Stomach (tissue), 9 donors: ENCODE results near the gene DEFB115. TPM values are rescaled to one million over a fixed set of nuclear protein-coding genes. Genes with fewer than 3 reads are reported as not detected.
"Not testable (repeated sequence)": the region's sequence is repeated elsewhere in the genome, so short reads cannot be mapped to it uniquely, and the experiment has no call there.

ENCODE experiments used
- DNase-seq, 2 donors: peaks; one replicate each; pipeline versions ENCODE4 v3.0.0 to v3.0.0-alpha.2; 2013 to 2019
- H3K27ac ChIP-seq, 5 donors: fragments of 200-600 bp in 4 of 5; sonication (generic) in 4 of 5; one replicate each; pipeline ENCODE4 v1.5.1; 2013 to 2019; ENCODE audit warnings: mild to moderate bottlenecking in 1 of 5, moderate library complexity in 1 of 5
- H3K27me3 ChIP-seq, 3 donors: fragments of 200-600 bp; sonication (generic); one replicate each; pipeline ENCODE4 v1.5.1; 2017 to 2019; ENCODE audit warnings: mixed run types in 1 of 3
- H3K36me3 ChIP-seq, 4 donors: fragments of 200-600 bp; sonication (generic); 1 replicate in 3 of 4; 2 replicates in 1 of 4; pipeline ENCODE4 v1.5.1; 2016 to 2019
- H3K4me1 ChIP-seq, 4 donors: fragments of 200-600 bp; sonication (generic); one replicate each; pipeline ENCODE4 v1.5.1; 2016 to 2019
- H3K4me3 ChIP-seq, 4 donors: fragments of 200-600 bp; sonication (generic) in 3 of 4; one replicate each; pipeline ENCODE4 v1.5.1; 2016 to 2019; ENCODE audit warnings: mild to moderate bottlenecking in 1 of 4
- H3K9me3 ChIP-seq, 4 donors: fragments of 200-600 bp; sonication (generic); one replicate each; pipeline ENCODE4 v1.5.1; 2016 to 2019
- CTCF ChIP-seq, 7 experiments: fragments of 450-650 bp in 4 of 7; fragments of 200-600 bp in 3 of 7; sonication (generic) in 3 of 7; IDR thresholded peaks; one replicate each; pipeline ENCODE4 v1.5.1; 2016 to 2019; ENCODE audit warnings: antibody characterized with exemption in 7 of 7, control low read depth in 2 of 7, mild to moderate bottlenecking in 1 of 7
- EP300 ChIP-seq: sonication (generic); formaldehyde crosslinking; IDR thresholded peaks from one replicate; pipeline ENCODE4 v1.6.1; 2017; ENCODE audit warnings: antibody characterized with exemption
- POLR2A ChIP-seq, 4 donors: fragments of 450-650 bp; IDR thresholded peaks; one replicate each; pipeline ENCODE4 v1.6.1; 2016; ENCODE audit warnings: antibody characterized with exemption in 4 of 4, control low read depth in 2 of 4, mild to moderate bottlenecking in 1 of 4, moderate library complexity in 1 of 4
- POLR2AphosphoS5 ChIP-seq, 3 donors: sonication (generic); formaldehyde crosslinking; IDR thresholded peaks; one replicate each; pipeline ENCODE4 v1.6.1; 2016; ENCODE audit warnings: antibody characterized with exemption in 3 of 3
- WGBS, 5 donors: extraction: QIAGEN DNeasy Blood & Tissue Kit in 3 of 5; methylation state at CpG; one replicate each; pipeline versions ENCODE4 v1.1.5 to v1.1.7; 2013 to 2018; 5-methylcytosine and 5-hydroxymethylcytosine counted together
- intact Hi-C: fragments of 100-400 bp; cut with DNase I; formaldehyde crosslinking; loops from one replicate; pipeline ENCODE4 v1.15.1; 2023; ENCODE audit warnings: low total_unique reads
- polyA plus RNA-seq, 3 donors: library from polyadenylated mRNA; stranded (reverse); fragments of 200-250 nt; gene quantifications; one replicate each; pipeline ENCODE4 v1.2.3, GENCODE V29; 2013
- total RNA-seq, 5 donors: library from RNA; depleted of rRNA; stranded (reverse); fragments of >200 nt; gene quantifications; one replicate each; pipeline versions ENCODE4 v1.1.0 to v1.2.3, GENCODE V29; 2014 to 2016
- donor health status: healthy with polysubstance abuse.
- donor health status: Bipolar disorder and iron deficiency.
- donor health status: healthy.

Gene DEFB115
- total and polyA plus RNA-seq, 8 donors = not detected

- no peak for DNase-seq
- TF ChIP-seq EP300 = no peak
- TF ChIP-seq POLR2A (IDR thresholded peaks at IDR 0.05) = no peak
- TF ChIP-seq POLR2AphosphoS5 (IDR thresholded peaks at IDR 0.05) = no peak
- TF ChIP-seq CTCF (IDR thresholded peaks at IDR 0.05) = no peak
- 31 to 43% (median 39%) methylated on average over 3 of the region's 3 CpGs for WGBS, 5 donors
- Histone ChIP-seq H3K36me3 (no peaks in the 10 kb centered on the region), H3K27ac (no peak overlapping the region), H3K4me1 (no peaks in the 10 kb centered on the region), H3K27me3 (no peaks in the 10 kb centered on the region), H3K4me3 (no peak overlapping the region), H3K9me3 (peaks cover 0 to 6% (median 0%) of the 10 kb centered on the region in 4 donors)
- intact Hi-C loops = no loop called here
These were observed 505 bp upstream of the DEFB115 start for GRCh38 chr20:31256959-31257358.

DNA sequence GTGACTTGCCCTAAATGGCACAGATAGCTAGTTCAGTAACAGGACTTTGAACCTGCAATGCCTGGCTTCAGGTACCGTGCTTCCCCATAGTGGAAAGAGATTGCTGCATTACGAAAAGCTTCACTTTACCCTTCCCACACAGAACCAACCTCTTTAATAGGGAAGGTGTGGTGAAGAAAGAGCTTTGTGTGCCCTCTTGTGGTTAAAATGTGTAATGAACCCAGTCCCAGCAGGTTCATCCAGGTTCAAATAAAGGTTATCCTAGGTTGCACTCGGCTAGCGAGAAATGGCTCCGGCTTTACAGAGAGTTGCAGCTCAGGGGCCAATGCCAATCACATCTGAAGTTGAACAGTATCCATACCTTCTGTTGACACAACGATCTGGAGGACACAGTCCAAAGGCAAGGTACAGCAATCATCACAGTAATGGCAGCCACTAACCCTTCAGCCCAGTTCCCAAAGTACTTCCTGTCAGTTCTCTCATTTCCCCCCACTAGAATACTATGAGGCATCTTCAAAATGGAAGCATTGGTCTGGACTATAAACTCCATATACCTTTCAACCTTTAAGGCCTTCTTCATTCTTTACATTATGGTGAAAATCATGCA is 3.0 kb downstream of the DEFB115 start:
- intact Hi-C loops = no loop called here

DNA sequence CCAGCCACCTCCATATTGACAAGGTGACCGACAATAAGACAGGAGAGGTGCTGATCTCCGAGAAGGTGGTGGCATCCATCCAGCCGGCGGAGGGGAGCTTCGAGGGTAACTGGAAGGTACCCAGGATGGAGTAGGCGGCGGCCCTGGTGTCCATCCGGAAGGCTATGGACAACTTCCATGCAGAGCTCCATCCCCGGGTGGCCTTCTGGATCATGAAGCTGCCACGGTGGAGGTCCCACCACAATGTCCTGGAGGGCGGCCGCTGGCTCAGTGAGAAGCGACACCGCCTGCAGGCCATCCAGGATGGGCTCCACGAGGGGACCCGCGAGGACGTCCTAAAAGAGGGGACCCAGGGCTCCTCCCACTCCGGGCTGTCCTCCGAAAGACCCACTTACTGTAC is 17.0 kb downstream of the DEFB115 start:
- Histone ChIP-seq H3K4me1 (no peaks in the 10 kb centered on the region), H3K27ac (no peak overlapping the region), H3K4me3 (no peak overlapping the region), H3K27me3 (no peaks in the 10 kb centered on the region), H3K36me3 (no peaks in the 10 kb centered on the region), H3K9me3 (peaks cover 0 to 73% (median 66%) of the 10 kb centered on the region in 4 donors)
- WGBS, 5 donors = 77 to 85% (median 82%) methylated on average over 14 to 20 of the region's 20 CpGs
- no peak for TF ChIP-seq CTCF (IDR thresholded peaks at IDR 0.05)
- no peak for TF ChIP-seq POLR2AphosphoS5 (IDR thresholded peaks at IDR 0.05)
- TF ChIP-seq POLR2A (IDR thresholded peaks at IDR 0.05) = no peak
- TF ChIP-seq EP300 = no peak
- intact Hi-C loops = no loop called here
- no peak for DNase-seq

More for the DNA sequence above, 3.0 kb downstream of the DEFB115 start:
- WGBS, 5 donors = 59 to 72% (median 69%) methylated on average over 6 of the region's 6 CpGs
- H3K4me1 ChIP-seq = no peaks in the 10 kb centered on the region
- H3K36me3 ChIP-seq = no peaks in the 10 kb centered on the region
- TF ChIP-seq POLR2A (IDR thresholded peaks at IDR 0.05) = no peak
- TF ChIP-seq CTCF (IDR thresholded peaks at IDR 0.05) = peak in 2 of 7 experiments; percentile 6 to 10
- DNase-seq = no peak
- H3K9me3 ChIP-seq = peaks cover 0 to 16% (median 5%) of the 10 kb centered on the region in 4 donors
- no peak overlapping the region for H3K4me3 ChIP-seq
- no peaks in the 10 kb centered on the region for H3K27me3 ChIP-seq
- H3K27ac ChIP-seq = no peak overlapping the region

DNA sequence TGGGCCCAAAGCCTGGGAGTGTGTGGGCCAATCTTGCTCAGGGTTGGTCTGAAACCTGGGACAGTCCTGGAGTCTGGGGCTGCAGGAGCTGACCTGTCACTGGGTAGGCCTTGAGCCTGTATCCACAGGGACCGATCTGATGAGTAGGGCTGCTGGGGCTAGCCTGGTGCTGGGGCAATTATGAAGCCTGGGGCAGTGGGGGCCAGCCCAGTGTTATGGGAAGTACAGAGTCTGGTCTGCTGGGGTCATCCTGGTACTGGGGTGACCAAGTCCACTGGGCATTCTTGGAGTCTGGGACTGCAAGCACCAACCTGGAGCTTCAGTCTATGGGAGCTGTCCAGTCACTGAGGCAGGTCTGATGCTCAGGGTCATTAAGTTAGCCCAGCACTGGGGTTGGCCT is 20.7 kb downstream of the DEFB115 start:
- 50 to 88% (median 77%) methylated on average over 1 of the region's 1 CpG for WGBS, 5 donors
- H3K9me3 ChIP-seq = peaks cover 0 to 44% (median 37%) of the 10 kb centered on the region in 4 donors
- no peak for DNase-seq

GRCh38 chr20:31284964-31285363 is 27.5 kb downstream of the DEFB115 start:
- H3K4me1 ChIP-seq, intact Hi-C loops, DNase-seq, H3K36me3 ChIP-seq, H3K27me3 ChIP-seq, H3K27ac ChIP-seq, H3K4me3 ChIP-seq: not testable (repeated sequence)
- WGBS, 5 donors = 55 to 74% (median 69%) methylated on average over 7 of the region's 7 CpGs
- H3K9me3 ChIP-seq = peaks cover 0 to 34% (median 26%) of the 10 kb centered on the region in 4 donors

More for the DNA sequence above, 20.7 kb downstream of the DEFB115 start:
- H3K27ac ChIP-seq = no peak overlapping the region
- intact Hi-C loops = no loop called here
- no peak for TF ChIP-seq POLR2AphosphoS5 (IDR thresholded peaks at IDR 0.05)
- TF ChIP-seq CTCF (IDR thresholded peaks at IDR 0.05) = no peak
- TF ChIP-seq EP300 = no peak
- TF ChIP-seq POLR2A (IDR thresholded peaks at IDR 0.05) = no peak
- H3K36me3 ChIP-seq = no peaks in the 10 kb centered on the region
- H3K4me3 ChIP-seq = no peak overlapping the region
- H3K4me1 ChIP-seq = no peaks in the 10 kb centered on the region
- no peaks in the 10 kb centered on the region for H3K27me3 ChIP-seq
